GM12878 (cell line): Measurements from ENCODE around the gene SEL1L3. TPM values are rescaled to one million over a fixed set of nuclear protein-coding genes. Genes with fewer than 3 reads are reported as not detected.

Experiments used
- ATF2 ChIP-seq: IDR thresholded peaks from 2 replicates; pipeline ENCODE4 v1.6.1; 2012; ENCODE audit warnings: low read length, inconsistent platforms
- ATF3 ChIP-seq: IDR thresholded peaks from 2 replicates; pipeline ENCODE4 v1.6.1; 2011; ENCODE audit warnings: low read depth, mild to moderate bottlenecking, low read length, moderate library complexity, borderline replicate concordance; ENCODE audit errors: extremely low read depth
- BCL11A ChIP-seq: IDR thresholded peaks from 2 replicates; pipeline ENCODE4 v1.6.1; 2011; ENCODE audit warnings: low read depth, low read length
- BHLHE40 ChIP-seq, 2 experiments: fragments of 450-650 bp in 1 of 2; IDR thresholded peaks; 2 replicates each; pipeline ENCODE4 v1.6.1; 2011 to 2017; ENCODE audit warnings: low read depth in 2 of 2, borderline replicate concordance in 1 of 2, improper control_type of control experiment in 1 of 2, low read length in 1 of 2, mild to moderate bottlenecking in 1 of 2
- CEBPB ChIP-seq, 2 experiments: fragments of 150-350 bp in 1 of 2; IDR thresholded peaks; 2 replicates each; pipeline ENCODE4 v1.6.1; 2012 to 2014; ENCODE audit warnings: low read depth in 2 of 2, low read length in 2 of 2, borderline replicate concordance in 1 of 2, inconsistent platforms in 1 of 2
- CREB1 ChIP-seq: IDR thresholded peaks from 2 replicates; pipeline ENCODE4 v1.6.1; 2012; ENCODE audit warnings: low read depth, mild to moderate bottlenecking, inconsistent platforms
- CUX1 ChIP-seq: IDR thresholded peaks from 2 replicates; pipeline ENCODE4 v1.6.1; 2012; ENCODE audit warnings: improper control_type of control experiment, low read depth, low read length; ENCODE audit not compliant: insufficient replicate concordance
- EP300 ChIP-seq, 2 experiments: fragments of 150-350 bp in 1 of 2; IDR thresholded peaks; 2 replicates each; pipeline ENCODE4 v1.6.1; 2011 to 2012; ENCODE audit warnings: low read depth in 2 of 2, low read length in 2 of 2, borderline replicate concordance in 1 of 2, improper control_type of control experiment in 1 of 2, inconsistent platforms in 1 of 2; ENCODE audit not compliant: control insufficient read depth in 1 of 2
- RAD51 ChIP-seq: fragments of 450-650 bp; IDR thresholded peaks from 2 replicates; pipeline ENCODE4 v1.6.1; 2016; ENCODE audit warnings: moderate library complexity, mild to moderate bottlenecking, inconsistent platforms
- RELB ChIP-seq: fragments of 450-650 bp; IDR thresholded peaks from 2 replicates; pipeline ENCODE4 v1.6.1; 2017; ENCODE audit warnings: low read depth, mild to moderate bottlenecking, moderate library complexity
- RUNX3 ChIP-seq: IDR thresholded peaks from 2 replicates; pipeline ENCODE4 v1.6.1; 2012; ENCODE audit warnings: low read length, inconsistent platforms
- ZNF384 ChIP-seq: IDR thresholded peaks from 2 replicates; pipeline ENCODE4 v1.6.1; 2012; ENCODE audit warnings: low read depth, mild to moderate bottlenecking, low read length, improper control_type of control experiment, borderline replicate concordance
- ZNF687 ChIP-seq: fragments of 450-650 bp; IDR thresholded peaks from 2 replicates; pipeline ENCODE4 v1.6.1; 2017; ENCODE audit warnings: mild to moderate bottlenecking, moderate library complexity
- ZZZ3 ChIP-seq: IDR thresholded peaks from 2 replicates; pipeline ENCODE4 v1.6.1; 2011; ENCODE audit warnings: low read depth; ENCODE audit not compliant: control insufficient read depth, insufficient read length
- polyA plus RNA-seq, 11 experiments: library from polyadenylated mRNA; depleted of rRNA in 4 of 11; unstranded in 6 of 11; stranded (reverse) in 5 of 11; fragments of >200 nt; fragmentation: Nextera tagmentation in 4 of 11; fragmentation: Illumina TruSeq in 1 of 11; extraction: Ambion mirVana in 4 of 11; extraction: Trizol in 1 of 11; gene quantifications; 1 replicate in 1 of 11; 2 replicates in 10 of 11; pipeline versions ENCODE4 v1.2.1 to v1.2.3, GENCODE V29; 2011 to 2016; ENCODE audit warnings: inconsistent platforms in 2 of 11, missing spikeins in 2 of 11, low read depth in 1 of 11
- total RNA-seq, 4 experiments: library from RNA; depleted of rRNA in 3 of 4; stranded (reverse); fragments of >200 nt in 3 of 4; fragmentation: Illumina TruSeq in 1 of 4; extraction: Trizol in 1 of 4; gene quantifications; 2 replicates each; pipeline versions ENCODE4 v1.2.1 to v1.2.3, GENCODE V29; 2013 to 2021

SEL1L3 gene
- total and polyA plus RNA-seq, 10 of the 15 experiments (the other 5 are each of a cell fraction or from before 2014, with no cell fraction given) = 20.4 to 82.2 (median 47.3) TPM

GRCh38 chr4:25879991-25880651 is 17.3 kb upstream of the SEL1L3 start (continued):
- TF ChIP-seq CREB1 (peak; percentile 63), ZNF384 (peak; percentile 57; the same call in 1 of the 2 replicates), CUX1 (no peak), RAD51 (0 out of 2 replicates have a peak, but pooled peaks have one; percentile 26), CEBPB (IDR thresholded peaks at IDR 0.05; ENCODE audit: borderline replicate concordance in 1 of 2, low read depth in 2 of 2, low read length in 2 of 2) (peak in 1 of 2 experiments; percentile 48; a peak in 2 of 4 replicates), BHLHE40 (IDR thresholded peaks at IDR 0.05; ENCODE audit: borderline replicate concordance in 1 of 2, low read depth in 2 of 2, low read length in 1 of 2) (peak in 1 of 2 experiments; percentile 34; a peak in 1 of 4 replicates), BCL11A (peak; percentile 48; the same call in 1 of the 2 replicates), ATF3 (no peak), ZNF687 (peak; percentile 71; the same call in 1 of the 2 replicates), RELB (peak; percentile 75), ATF2 (peak; percentile 53; the same call in 1 of the 2 replicates), EP300 (IDR thresholded peaks at IDR 0.05; ENCODE audit: borderline replicate concordance in 1 of 2, control insufficient read depth in 1 of 2, low read depth in 2 of 2, low read length in 2 of 2) (peak; percentile 78 to 90; a peak in 3 of 4 replicates), ZZZ3 (no peak), RUNX3 (peak; percentile 26)
